ENCODE measurements around the gene SLC25A41.

SLC25A41 gene

DNA sequence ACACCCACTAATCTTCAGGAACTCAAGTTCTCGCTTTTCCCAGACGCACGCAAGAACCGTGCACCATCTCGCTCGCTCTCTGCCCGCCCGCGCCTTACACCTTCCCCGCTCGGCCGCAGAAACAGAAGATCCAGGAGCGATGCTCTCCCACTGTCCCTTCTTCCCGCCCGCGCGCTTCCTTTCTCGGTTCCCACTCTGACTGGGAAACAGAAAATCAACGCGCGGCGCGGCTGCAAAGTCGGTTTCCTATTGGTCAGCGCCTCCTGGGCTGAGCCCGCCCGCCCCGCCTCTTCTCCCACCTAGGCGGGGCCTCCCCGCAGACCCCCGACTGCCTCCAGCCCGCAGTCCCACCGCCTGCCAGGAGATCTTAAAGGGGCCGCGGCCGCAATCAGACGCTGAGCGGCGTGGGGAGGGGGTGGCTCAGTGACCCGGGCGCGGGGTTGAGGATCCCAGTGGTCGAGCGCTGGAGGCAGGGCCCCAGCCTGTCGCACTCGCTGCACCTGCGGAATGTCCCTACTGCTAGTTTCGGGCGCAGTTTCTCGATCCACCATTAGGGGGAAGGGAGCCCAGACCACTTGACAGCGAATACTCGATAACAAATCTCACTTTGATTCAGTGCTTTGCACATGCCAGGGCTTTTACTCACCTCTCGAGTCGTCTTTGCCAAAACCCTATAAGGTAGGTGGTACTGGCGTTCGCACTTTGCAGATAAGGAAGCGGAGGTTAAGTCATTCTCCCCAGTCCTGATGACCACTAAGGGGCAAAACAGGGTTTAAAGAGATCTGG is 26.7 kb upstream of the SLC25A41 start:
- peak; percentile 96 for DNase-seq (ENCODE audit: low read depth in 2 of 2)

DNA sequence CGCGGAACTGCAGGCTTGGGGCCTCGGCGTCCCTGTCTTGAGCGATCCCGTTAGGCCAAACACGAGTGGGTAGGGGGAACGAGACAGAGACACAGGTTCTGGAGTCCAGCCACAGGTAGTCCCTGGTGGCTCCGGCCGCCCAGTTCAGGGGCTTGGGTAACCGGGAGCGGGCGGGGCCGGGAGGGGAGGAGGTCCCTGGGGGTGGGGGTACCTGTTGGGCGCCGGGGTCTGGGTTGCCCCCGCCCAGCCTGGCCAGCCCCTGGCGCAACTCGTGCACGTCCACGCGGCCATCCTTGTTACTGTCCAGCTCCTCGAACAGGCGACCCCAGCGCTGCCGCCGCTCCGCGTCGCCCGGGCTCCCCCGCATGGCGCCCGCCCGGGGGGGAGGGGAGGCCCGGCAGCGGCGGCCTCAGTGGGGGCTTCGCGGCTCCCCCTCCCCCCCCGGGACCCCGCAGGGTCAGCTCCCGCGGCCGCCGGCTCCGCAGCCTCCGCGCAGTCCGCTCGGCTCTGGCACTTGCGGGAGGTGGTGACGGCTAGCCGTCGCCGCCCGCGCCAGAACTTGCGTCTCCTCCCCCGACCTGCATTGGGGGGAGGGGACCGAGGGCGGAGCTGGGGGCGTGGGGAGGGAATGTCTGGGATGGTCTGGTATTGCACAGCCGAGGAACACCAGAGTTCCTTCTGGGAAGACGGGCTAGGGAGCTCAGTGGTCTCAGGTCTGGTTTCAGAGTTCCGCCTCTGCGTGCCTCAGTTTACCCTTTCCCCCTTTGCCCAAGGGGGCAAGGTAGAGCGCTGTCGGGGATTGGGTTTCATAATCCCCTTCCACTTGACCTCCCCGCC is 25.9 kb upstream of the SLC25A41 start, which contains the start of gene SLC25A23:
TSS of gene SLC25A23 (minus strand) at position 531 of the 837 bp plus-strand sequence. CDS start at position 367, 164 bp downstream.
- DNase-seq (ENCODE audit: low read depth in 2 of 2), result peak in 1 of 2 experiments; percentile 64

DNA sequence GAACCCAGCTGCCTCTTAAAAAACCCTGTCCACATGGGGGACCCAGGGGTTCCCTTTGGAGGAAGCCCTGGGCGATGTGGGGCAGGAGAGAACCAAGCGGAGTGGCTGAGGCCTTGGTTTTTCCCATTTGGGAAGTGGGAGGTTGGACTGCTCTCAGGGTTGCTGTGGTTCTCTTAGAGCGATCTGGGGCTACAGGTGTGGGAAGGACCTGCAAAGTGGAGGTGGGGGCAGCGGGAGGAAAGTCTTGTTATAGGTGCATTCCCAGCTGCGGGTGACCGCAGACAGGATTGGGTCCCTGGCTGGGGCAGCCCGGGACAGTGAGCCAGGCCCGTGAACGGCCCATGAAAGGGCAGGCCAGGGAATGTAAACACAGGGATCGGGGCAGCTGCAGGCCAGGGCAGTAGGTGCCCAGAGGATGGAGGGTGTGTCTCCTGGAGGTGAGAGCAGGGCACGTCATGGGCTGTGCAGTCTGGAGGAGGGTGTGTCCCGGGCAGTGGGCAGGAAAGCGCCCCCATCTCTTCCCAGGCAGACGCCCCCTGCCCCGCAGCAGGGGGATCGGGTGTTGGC is 25.2 kb upstream of the SLC25A41 start:
- no peak for DNase-seq (ENCODE audit: low read depth in 2 of 2)

DNA sequence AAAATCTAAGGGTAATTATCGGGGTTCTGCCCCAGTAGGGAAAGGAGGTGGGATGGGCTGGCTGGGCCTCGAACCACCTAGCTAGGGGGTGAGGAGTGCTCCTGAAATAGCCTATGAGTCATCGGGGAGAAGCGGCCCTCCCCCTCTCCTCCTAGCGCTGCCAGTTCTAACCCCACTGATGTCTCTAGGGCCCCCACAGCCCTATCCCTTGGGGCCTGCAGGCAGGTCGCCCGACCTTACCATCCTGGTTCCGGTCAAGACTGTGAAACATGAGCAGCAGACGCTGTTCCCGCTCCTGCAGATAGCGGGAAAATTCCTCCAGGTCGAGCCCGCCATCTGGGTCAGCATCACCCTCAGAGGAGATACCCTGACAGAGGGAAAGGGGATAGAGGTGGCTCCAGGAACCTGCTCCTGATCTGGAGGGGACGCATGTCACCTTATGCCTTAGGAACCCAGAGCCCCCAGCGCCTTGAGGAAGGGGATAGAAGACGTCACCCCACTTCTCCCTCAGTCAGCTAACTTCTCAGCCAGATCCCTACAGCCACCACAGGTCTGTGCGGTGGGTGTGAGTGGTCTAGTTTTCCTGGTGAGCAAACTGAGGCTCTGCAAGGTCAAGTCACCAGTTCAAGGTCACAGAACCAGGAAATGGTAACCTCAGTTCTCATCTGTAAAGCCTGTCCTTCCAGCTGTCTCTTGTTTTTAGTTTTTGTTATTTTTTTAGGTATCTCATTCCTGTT is 24.6 kb upstream of the SLC25A41 start:
- DNase-seq (ENCODE audit: low read depth in 2 of 2), result no peak

DNA sequence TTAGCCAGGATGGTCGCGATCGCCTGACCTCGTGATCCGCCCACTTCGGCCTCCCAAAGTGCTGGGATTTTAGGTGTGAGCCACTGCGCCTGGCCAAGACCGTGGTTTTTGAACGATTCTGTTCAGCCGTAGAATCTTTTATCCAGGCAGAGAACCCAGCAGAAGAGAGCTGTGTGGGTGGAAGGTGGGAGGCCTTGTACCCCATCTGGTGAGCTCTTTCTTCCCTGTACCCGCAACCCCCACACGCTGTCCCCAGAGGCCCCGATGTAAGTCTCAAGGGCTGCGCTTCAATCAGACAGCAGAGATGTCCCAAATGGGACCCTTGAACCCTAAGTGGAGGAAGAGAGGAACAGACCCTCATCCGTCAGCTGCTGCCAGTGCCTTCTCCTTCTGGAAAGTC is 22.4 kb upstream of the SLC25A41 start:
- no peak for DNase-seq (ENCODE audit: low read depth in 2 of 2)

DNA sequence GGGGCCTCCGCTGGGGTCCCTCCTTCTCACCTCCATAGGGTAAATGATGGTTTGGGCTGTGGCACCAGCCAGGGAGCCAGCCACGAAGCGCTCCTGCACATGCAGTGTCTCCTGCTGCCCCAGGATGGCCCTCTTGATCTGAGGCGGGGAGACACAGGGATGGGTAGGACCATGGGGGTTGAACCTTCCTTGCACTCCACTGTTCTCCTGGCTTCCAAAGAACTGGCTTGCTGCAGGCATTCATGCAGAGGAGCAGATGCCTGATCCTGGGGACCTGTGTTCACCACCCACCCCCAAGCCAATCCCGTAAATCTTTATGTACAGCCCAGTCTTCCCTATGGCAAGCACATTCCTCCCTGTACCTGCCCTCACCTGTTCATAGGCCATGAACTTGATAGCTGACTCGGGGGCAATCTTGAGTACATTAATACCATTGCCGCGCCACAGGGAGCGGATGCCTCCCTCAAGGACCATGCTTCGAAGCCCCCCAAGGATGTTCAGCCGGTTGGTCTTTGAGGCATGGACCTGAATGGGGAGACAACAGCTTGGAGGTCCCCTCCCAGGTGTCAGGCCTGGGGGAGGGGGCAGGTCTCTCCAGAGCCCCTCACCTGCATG is 20.5 kb upstream of the SLC25A41 start:
- DNase-seq (ENCODE audit: low read depth in 2 of 2), result no peak

DNA sequence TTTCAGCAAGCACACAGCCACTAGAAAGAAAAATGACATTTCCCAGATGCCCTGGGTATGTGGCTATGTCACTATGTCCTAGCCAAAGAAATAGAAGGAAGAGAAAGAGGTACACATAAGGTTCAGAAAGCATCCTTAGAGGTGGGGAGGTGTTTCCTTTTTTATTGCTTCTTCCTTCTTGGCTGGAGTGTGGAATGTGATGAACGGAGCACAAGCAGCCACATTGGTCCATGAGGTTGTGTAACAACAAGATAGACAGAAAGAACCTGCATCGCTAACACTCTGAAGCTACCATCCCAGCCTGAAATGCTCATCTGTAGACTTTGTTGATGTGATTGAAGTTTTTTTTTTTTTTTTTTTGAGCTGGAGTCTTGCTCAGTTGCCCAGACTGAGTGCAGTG is 19.3 kb upstream of the SLC25A41 start:
- no peak for DNase-seq (ENCODE audit: low read depth in 2 of 2)

DNA sequence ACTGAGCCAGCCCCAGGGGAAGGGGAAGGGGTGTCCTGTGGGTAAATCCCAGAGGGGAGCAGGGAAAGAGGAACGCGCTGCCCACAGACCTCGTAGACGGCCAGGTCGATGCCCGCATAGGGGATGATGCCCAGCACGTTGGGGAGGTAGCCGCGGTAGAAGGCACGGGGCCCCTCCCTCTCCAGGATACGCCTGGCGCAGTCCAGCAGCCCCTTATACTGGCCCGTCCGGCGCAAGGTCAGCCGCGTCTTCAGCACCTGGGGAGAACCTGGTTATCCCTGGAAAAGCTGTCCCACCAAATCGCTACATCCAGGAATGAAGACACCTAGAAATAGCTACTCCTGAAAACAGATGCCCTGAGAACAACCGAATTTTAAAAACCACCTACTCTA is 18.7 kb upstream of the SLC25A41 start:
- no peak for DNase-seq (ENCODE audit: low read depth in 2 of 2)

DNA sequence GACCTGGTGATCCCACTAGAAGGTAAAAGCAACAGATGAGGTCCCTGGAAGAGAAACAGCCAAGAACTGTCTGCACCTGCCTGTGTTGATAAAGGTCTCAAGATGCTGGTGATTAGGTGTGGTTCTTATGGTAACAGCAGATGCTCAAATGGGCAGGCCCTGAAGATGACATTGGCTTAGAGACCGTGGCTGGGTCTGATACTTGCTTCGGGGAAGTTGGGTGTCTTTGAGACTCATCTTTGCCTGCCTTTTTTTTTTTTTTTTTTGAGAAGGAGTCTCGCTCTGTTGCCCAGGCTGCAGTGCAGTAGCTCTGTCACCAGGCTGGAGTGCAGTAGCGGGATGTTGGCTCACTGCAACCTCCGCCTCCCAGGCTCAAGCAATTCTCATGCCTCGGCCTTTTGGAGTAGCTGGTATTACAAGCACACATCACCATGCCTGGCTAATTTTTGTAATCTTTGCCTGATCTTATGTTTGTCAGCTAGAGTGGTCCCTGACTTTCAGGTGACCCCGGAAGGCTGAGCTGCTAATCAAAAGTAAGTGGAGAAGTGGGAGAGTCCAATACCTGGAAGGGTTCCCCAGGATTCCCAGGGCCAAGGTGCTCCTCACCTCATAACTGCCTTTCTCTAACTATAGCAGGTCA is 18.1 kb upstream of the SLC25A41 start:
- DNase-seq (ENCODE audit: low read depth in 2 of 2), result no peak

DNA sequence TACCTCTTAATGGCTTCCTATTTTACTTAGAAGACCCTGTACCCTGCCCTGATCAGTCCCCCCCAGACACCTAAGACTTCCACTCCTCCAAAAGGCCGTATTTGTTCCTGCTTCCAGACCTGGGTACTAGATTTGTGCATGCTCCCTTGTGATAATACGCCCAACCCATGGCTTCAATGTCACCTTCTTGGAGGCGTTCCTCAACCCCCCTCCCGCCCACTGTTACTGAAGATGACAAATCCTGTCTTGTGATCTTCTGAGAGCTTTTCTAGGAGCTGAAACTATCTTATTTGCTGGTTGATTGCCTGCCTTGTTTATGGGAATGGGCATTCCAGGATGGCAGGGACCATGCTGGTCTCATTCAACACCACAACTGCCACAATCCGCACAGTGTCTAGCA is 16.6 kb upstream of the SLC25A41 start:
- DNase-seq (ENCODE audit: low read depth in 2 of 2), result no peak

DNA sequence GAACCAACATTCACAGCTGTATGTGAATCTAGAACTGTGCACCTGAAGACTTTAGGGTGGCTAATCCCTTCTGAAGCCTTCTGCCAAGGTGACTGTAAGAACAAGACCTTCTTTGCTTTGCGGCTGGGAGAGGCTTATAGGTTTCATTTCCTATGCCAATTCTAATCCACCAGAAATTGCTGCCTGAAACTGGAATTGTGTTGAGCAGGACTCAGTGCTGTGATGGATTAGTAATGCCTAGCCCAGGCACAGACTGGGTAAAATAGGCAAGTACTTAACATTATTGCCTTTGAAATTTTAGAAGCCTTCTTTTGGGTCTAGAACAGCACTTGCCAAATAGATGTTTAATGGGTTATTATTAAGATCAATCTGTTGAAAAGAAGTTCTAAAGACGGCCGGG is 14.5 kb upstream of the SLC25A41 start:
- DNase-seq (ENCODE audit: low read depth in 2 of 2), result no peak

DNA sequence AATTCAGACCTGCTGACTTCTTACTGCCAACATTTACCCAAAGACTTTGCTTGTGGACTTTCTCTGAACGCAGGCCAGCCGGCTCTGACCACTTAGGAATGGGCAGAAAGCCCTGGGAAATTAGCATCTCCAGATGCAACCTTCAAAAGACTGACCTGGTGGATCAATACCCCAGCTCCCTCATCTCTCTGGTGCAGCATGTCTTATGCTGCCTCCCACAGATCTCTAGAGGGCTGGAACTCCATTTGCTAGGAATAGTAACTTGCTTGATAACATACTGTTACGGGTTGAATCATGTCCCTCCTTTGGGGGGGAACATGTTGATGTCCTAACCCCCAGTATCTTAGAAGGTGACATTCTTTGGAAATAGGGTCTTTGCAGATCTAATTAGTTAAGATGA is 12.9 kb upstream of the SLC25A41 start:
- DNase-seq (ENCODE audit: low read depth in 2 of 2), result no peak

DNA sequence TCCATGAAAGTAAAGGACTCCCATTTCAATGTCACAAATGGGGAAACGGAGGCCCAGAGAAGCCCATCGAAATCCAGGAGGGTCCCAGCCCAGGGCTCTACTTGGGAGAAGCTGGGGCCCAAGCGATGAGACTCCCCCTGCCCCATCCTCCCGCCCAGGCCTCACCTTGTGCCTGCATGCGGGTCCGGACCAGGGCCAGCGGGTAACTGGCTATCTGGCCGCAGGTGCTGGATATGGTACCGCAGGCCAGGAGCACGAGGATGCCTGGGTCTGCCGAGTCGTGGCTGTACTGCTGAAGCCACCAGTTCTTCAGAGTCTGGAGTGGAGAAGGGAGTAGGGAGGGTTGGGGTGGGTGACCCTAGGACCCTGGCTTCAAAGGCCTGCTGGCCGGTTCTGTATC is 10.4 kb upstream of the SLC25A41 start:
- no peak for DNase-seq (ENCODE audit: low read depth in 2 of 2)

DNA sequence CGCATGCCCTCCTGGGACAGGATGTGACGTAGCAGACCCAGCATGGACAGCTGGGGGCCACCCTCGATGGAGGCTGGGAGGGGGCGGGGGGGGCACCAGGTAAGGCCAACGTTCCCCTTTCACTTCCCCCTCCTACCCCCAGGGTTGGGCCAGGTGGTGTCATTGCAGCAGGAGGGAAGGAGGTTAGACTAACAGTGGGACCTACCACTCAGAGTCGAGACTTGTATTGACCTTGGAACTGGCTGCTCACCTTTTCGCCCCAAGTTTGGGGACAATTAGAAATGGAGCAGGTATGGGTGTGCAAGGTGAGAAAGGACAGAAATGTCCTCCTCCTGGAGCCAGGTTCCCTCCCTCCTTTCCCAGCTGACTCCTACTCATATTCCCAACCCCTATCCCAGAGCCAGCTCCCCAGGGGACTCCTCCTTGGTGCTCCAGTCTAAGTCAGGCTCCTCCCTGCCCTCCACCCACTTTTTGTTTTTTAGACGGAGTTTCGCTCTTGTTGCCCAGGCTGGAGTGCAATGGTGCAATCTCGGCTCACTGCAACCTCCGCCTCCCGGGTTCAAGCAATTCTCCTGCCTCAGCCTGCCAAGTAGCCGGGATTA is 8.6 kb upstream of the SLC25A41 start:
- no peak for DNase-seq (ENCODE audit: low read depth in 2 of 2)

DNA sequence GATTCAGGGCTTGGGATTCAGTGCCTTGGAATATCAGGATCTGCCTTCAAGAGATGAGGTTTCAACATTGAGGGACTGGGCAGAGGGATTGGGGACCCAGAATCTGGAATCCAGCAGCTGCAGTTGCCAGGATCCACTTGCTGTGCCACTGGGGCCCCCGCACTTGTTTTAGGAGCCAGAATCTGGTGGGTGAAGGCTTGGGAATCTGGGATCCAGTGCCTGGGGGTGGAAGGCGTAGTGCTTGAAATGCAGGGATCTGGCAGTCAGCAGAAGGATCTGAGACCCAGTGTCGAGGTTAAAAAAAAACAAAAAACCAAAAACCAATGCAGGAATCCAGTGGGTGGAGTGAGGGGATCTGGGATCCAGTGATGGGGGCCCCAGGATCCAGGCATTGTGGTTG is 7.3 kb upstream of the SLC25A41 start:
- no peak for DNase-seq (ENCODE audit: low read depth in 2 of 2)

DNA sequence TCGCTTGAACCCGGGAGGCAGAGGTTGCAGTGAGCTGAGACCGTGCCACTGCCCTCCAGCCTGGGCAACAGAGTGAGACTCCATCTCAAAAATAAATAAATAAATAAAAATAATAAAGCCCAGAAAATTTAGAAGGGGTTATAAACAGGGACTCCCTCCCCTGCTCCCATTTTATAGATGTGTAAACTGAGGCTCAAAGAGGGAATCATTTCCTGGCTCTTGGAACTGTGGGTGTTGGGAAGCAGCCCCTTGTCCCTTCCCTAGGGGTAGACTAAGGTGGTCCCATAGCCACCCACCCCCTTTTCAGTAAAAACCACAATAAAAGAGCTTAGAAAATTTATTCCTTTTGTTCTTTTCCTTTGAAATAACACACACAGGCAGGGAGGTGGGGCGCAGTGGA is 6.2 kb upstream of the SLC25A41 start:
- no peak for DNase-seq (ENCODE audit: low read depth in 2 of 2)

DNA sequence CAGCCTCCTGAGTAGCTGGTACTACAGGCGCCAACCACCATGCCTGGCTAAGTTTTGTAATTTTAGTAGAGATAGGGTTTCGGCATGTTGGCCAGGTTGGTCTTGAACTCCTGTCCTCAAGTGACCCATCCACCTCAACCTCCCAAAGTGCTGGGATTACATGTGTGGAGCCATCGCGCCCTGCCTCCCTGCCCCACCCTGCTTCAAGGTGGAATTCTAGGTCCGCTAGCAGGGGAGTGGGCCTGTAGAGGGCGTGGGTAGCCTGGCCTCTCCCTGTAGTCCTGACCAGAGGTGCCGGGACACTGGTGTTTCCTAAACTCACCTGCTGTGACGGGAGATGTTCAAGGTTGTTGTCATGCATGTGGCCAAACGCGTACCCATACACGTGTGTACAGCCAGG is 398 bp downstream of the SLC25A41 start:
- no peak for DNase-seq (ENCODE audit: low read depth in 2 of 2)

DNA sequence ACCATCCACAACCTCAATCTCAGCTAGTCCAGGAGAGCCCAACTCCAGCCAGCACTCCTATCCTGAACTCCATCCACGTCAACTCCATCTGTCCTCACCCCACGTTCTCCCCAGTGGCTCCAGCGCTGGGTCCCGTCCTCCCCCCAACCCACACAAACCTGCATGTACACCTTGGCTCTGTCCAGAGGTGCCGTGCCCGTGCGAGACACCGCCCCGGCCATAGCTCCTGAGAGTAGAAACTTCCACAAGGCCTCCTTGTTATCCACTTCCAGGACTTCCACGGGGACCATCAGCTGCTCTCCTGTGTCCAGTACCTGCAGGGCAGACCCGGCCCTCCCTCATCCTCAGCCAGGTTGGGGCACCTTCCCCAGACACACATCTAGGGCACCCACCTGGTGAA is 1.7 kb downstream of the SLC25A41 start:
- no peak for DNase-seq (ENCODE audit: low read depth in 2 of 2)

DNA sequence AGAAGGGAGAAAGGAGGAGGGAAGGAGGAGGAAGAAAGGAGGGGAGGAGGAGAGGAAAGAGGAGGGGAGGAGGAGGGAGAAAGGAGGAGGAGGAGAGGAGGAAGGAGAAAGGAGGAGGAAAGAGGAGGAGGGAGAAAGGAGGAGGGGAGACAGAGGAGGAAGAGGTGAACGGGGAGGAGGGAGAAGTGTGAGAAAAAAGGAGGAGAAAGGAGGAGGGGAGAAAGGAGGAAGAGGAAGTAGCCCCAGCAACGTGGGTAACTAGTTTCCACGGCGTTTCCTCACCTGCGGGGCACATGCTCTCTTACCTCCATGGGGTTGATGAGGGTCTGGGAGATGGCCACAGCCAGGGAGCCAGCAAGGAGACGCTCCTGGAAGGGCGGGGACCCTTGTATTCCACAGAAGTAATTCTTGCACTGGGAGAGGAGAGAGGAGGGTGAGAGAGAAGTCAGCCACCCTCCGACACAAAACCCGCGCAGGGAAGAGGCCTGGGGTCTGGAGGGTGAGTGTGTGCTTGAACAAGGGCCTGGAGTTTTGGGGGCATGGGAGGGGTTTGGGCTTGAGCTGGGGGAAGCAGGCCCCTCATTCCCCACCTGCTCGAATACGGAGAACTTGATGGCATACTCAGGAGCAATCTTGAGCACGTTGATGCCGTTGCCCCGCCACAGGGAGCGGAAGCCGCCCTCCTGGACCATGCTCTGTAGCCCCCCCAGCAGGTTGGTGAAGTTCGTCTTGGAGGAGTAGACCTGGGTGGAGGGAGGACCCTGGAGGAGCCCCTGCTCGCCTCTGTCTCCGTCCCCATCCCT is 3.9 kb downstream of the SLC25A41 start:
- no peak for DNase-seq (ENCODE audit: low read depth in 2 of 2)
